ENCODE results near the gene MEGF11.

The MEGF11 gene

GRCh38 chr15:66047321-66048024 lies 206.1 kb downstream of the MEGF11 start:
- no peak for DNase-seq

GRCh38 chr15:66046751-66047150 lies 206.8 kb downstream of the MEGF11 start:
- no peak for DNase-seq

DNA sequence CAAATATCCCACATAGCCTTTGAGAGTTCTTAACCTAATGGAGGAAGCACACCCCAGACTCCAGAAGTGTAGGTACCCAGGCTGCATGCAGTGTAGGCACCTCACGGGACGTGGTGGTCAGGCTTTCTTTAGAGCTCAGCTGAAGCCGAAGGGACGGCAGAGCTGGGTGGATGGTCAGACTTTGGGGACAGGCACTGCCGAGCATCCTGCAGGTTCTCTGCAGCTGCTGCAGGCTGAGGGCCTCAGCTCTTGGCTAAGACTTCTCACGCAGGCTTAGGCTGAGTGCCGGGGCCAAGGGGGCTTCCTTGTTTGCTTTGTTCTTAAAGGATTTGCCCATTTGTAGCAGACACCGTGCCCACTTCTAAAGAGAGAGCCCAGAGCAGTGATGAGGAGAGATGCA lies 207.2 kb downstream of the MEGF11 start:
- no peak for DNase-seq

DNA sequence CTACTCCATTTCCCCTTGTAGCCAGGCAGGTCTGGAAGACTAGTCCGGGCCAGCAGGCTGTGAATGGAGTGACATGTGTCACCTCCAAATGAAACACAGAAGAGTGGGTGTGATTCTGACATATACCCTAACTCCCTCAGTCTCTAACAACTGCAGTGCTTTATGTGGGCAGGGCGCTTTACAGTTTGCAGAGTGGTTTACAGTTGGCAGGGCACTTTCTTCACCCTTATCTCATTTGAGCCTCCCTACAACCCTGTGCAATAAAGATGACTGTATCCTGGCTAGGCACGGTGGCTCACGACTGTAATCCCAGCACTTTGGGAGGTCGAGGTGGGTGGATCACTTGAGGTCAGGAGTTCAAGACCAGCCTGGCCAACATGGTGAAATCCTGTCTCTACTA lies 208.0 kb downstream of the MEGF11 start:
- DNase-seq = no peak

DNA sequence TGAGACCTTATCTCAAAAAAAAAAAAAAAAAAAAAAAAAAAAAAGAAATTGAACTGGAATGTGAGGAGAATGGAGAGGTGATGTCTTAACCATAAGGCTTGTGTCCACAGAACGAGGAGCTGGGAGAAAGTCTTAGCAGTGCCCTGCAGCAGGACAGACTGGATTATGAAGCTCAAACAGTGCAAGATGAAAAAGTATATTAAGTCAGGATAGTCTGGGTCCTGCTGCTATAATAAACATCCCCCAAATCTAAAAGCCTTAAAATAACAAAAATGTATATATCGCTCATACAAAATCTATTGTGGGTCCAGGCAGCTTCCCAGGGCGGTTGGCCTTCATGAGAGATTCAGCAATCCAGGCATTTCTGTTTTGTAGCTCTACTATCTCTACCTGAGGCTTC lies 208.7 kb downstream of the MEGF11 start:
- DNase-seq = no peak

DNA sequence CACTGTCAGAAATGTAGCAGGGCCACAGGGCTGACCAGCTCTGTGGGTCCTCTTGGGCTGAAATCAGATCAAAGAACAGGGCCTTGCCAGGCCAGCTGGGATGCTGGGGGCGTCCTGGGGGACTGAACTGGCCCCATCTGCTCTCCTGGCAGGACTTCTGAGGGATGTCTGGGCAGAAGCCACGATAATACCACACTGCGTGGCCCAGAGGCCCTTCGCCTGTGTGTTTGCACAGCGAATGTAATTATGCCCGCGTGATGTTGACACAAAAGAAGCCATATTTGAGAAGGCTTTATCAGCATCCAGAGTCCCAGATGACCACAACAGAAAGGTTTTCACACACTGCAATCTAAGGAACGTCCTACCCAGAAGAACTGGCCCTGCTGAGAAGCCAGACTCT lies 210.3 kb downstream of the MEGF11 start:
- no peak for DNase-seq

DNA sequence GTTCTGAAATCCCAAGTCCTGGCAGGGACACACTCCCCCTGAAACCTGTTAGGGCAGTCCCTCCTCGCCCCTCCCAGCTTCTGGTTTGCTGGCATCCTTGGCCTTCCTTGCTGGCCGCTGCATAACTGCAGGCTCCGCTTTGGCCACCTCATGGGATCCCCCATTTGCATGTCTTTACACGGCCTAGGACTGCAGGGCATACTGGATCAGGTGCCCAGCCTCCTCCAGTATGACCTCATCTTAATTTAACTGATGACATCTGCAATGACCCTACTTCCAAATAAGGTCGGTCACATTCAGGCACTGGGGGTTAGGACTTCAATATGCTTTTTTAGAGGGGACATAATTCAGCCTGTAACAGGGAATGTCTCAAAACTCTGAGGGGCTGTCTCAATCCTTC lies 210.9 kb downstream of the MEGF11 start:
- DNase-seq = no peak

- no peak for DNase-seq
Measured at GRCh38 chr15:66041276-66041675, 212.3 kb downstream of the MEGF11 start.

- no peak for DNase-seq
Measured at GRCh38 chr15:66040211-66040892, 213.2 kb downstream of the MEGF11 start.

- DNase-seq = no peak
Measured at GRCh38 chr15:66039117-66039871, 214.3 kb downstream of the MEGF11 start.

- DNase-seq = no peak
Measured at GRCh38 chr15:66038387-66039116, 215.0 kb downstream of the MEGF11 start.

GRCh38 chr15:66036859-66037258 lies 216.7 kb downstream of the MEGF11 start:
- DNase-seq = no peak

- DNase-seq = no peak
Measured at GRCh38 chr15:66035901-66036300, 217.6 kb downstream of the MEGF11 start.

- DNase-seq = no peak
Measured at GRCh38 chr15:66033143-66033542, 220.4 kb downstream of the MEGF11 start.

DNA sequence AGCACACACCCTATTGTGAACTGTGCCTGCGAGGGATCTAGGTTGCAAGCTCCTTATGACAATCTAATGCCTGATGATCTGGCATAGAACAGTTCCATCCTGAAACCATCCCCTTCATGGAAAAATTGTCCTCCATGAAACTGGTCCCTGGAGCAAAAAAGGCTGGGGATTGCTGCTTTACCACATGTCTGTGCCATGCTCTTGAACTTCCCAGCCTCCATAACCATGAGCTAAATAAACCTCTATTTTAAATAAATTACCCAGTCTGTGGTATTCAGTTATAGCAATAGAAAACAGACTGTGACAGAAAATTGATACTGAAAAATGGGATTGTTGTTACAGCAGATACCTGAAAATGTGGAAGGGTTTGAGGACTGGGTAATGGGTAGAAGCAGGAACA lies 221.5 kb downstream of the MEGF11 start:
- no peak for DNase-seq

DNA sequence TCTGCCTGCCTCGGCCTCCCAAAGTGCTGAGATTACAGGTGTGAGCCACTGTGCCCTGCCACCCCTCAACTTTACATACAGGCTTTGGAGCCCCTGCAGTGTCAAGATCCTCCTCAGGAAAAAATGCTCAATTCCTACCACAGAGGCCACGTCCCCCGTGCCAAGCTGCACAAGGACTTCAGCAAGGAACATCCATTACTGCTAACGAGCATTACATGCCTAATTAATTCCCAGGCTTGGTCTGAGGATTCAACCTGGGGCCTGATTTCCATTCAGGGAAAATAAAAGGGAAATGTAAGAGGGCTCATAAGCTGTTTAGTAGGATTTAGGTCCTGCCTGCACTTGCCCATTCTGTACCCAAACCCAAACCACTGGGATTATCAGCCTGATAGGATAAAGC lies 222.9 kb downstream of the MEGF11 start:
- DNase-seq = no peak

GRCh38 chr15:66029650-66030049 lies 223.9 kb downstream of the MEGF11 start:
- no peak for DNase-seq

- DNase-seq = no peak
Measured at GRCh38 chr15:66027268-66027805, 226.2 kb downstream of the MEGF11 start.

DNA sequence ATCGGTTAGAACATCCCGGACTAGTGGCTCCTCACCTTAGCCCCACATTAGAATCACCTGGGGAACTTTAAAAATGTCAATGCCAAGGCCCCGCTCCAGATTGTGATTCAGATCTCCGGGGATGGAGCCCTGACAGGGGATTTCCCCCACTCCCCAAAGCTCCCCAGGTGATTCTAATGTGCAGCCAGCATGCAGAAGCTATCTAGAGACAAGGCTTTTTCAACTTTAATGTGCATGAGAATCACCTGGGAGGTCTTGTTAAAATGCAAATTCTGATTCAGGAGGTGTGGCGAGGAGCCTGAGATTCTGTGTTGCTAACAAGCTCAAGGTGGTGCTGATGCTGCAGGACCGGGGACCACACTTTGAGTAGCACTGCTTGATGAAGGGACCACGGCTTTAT lies 227.6 kb downstream of the MEGF11 start:
- DNase-seq = no peak

- no peak for DNase-seq
Measured at GRCh38 chr15:66025015-66025452, 228.5 kb downstream of the MEGF11 start.

- DNase-seq = no peak
Measured at GRCh38 chr15:66024116-66024515, 229.4 kb downstream of the MEGF11 start.

GRCh38 chr15:66023311-66023972 lies 230.1 kb downstream of the MEGF11 start:
- no peak for DNase-seq

All from cortex of kidney (tissue), 1 donor.